ENCODE results near the gene CTU1.

The CTU1 gene

DNA sequence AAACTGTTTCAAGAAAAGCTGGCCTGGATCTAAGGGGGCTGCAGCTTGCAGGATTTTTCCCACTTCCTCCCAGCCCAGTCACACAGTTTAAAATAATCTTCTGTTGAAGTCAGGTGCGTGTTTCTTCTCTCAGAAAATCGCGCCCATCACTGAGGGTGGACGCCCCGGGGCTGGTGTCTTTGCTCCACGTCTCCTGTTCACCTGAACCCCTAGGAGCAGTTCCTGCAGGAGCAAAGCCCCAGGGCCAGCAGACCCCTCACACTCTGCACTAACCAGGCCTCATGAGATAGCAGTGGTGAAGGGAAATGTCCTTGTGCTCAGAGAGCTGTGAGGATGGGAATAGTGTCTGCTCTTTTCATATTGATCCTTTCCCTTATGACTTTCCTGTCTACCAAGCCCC, 33.0 kb upstream of the CTU1 start:
- no peaks in the 10 kb centered on the region for H3K79me1 ChIP-seq (replicated peaks; ENCODE audit: low read length, poor library complexity, severe bottlenecking)
- WGBS = 91% methylated on average over 6 of the region's 6 CpGs
- H3K27ac ChIP-seq (ENCODE audit: low read length, poor library complexity, severe bottlenecking) = no peak overlapping the region
- no peak for DNase-seq
- no peak overlapping the region for H2BK12ac ChIP-seq (ENCODE audit: low read length in 2 of 2)
- H3K4me2 ChIP-seq (ENCODE audit: low read length, poor library complexity, severe bottlenecking) = no peak overlapping the region
- H2BK120ac ChIP-seq (ENCODE audit: low read depth, low read length) = no peak overlapping the region
- no peak overlapping the region for H3K4me3 ChIP-seq (ENCODE audit: insufficient read depth in 1 of 2, low read depth in 1 of 2, low read length in 2 of 2)
- no peaks in the 10 kb centered on the region for H3K36me3 ChIP-seq (ENCODE audit: control insufficient read depth in 1 of 2, insufficient read depth in 2 of 2, low read depth in 1 of 2, low read length in 2 of 2)
- H4K91ac ChIP-seq (ENCODE audit: low read length) = peak overlapping the region; percentile 87
- H2AK5ac ChIP-seq (ENCODE audit: low read length, severe bottlenecking) = no peak overlapping the region
- no peak overlapping the region for H3K4ac ChIP-seq (ENCODE audit: low read depth in 1 of 2, low read length in 2 of 2)
- no peak overlapping the region for H2BK15ac ChIP-seq (ENCODE audit: low read depth, poor library complexity, severe bottlenecking)
- no peak overlapping the region for H3K9ac ChIP-seq (ENCODE audit: low read length)
- no peak overlapping the region for H3K14ac ChIP-seq (ENCODE audit: low read length in 2 of 2)
- H3K23ac ChIP-seq (ENCODE audit: low read length in 2 of 2) = no peak overlapping the region
- H3K9me3 ChIP-seq (ENCODE audit: control insufficient read depth, low read length) = no peaks in the 10 kb centered on the region
- H3K18ac ChIP-seq (ENCODE audit: low read depth in 1 of 2, low read length in 2 of 2) = no peak overlapping the region
- H3K27me3 ChIP-seq (ENCODE audit: control insufficient read depth in 1 of 2, insufficient read depth in 1 of 2, low read length in 2 of 2) = peaks cover 0 to 58% of the 10 kb centered on the region in 2 experiments
- no peaks in the 10 kb centered on the region for H3K4me1 ChIP-seq (ENCODE audit: control insufficient read depth, insufficient read depth, low read depth, low read length)
- H2BK5ac ChIP-seq (ENCODE audit: low read depth, low read length, poor library complexity, severe bottlenecking) = no peak overlapping the region
- H4K8ac ChIP-seq (ENCODE audit: low read length) = no peak overlapping the region
- no peak overlapping the region for H2AFZ ChIP-seq (ENCODE audit: low read depth, low read length)

DNA sequence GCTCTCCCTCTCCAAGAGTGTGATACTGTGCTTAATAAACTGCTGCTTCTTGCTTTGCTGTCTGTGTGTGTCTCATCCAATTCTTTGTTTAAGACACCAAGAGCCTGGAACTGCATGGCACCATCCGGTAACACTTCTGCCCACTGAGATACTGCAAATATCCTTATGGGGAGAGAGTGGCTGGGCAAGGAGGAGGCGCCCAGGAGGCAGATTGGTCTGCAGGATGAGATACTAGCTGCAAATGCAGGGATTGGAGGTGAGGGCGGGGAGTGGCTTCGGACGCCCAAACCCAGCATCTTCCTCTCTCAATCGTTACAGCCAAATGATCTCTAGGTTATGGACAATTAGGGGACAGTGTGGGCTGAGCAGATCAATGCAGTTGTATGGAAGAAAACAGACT, 32.2 kb upstream of the CTU1 start:
- no peak overlapping the region for H3K23ac ChIP-seq (ENCODE audit: low read length in 2 of 2)
- no peaks in the 10 kb centered on the region for H3K9me3 ChIP-seq (ENCODE audit: control insufficient read depth, low read length)
- H3K18ac ChIP-seq (ENCODE audit: low read depth in 1 of 2, low read length in 2 of 2) = peak overlapping the region in 1 of 2 experiments; percentile 29
- no peak overlapping the region for H2AK5ac ChIP-seq (ENCODE audit: low read length, severe bottlenecking)
- no peak for DNase-seq
- H4K8ac ChIP-seq (ENCODE audit: low read length) = no peak overlapping the region
- WGBS = 33% methylated on average over 1 of the region's 6 CpGs
- no peak overlapping the region for H3K4me3 ChIP-seq (ENCODE audit: insufficient read depth in 1 of 2, low read depth in 1 of 2, low read length in 2 of 2)
- no peak overlapping the region for H2BK5ac ChIP-seq (ENCODE audit: low read depth, low read length, poor library complexity, severe bottlenecking)
- H3K79me1 ChIP-seq (replicated peaks; ENCODE audit: low read length, poor library complexity, severe bottlenecking) = no peaks in the 10 kb centered on the region
- no peak overlapping the region for H2BK15ac ChIP-seq (ENCODE audit: low read depth, poor library complexity, severe bottlenecking)
- H3K4me2 ChIP-seq (ENCODE audit: low read length, poor library complexity, severe bottlenecking) = no peak overlapping the region
- H4K91ac ChIP-seq (ENCODE audit: low read length) = no peak overlapping the region
- H3K9ac ChIP-seq (ENCODE audit: low read length) = no peak overlapping the region
- no peak overlapping the region for H3K4ac ChIP-seq (ENCODE audit: low read depth in 1 of 2, low read length in 2 of 2)
- H3K14ac ChIP-seq (ENCODE audit: low read length in 2 of 2) = no peak overlapping the region
- H3K27me3 ChIP-seq (ENCODE audit: control insufficient read depth in 1 of 2, insufficient read depth in 1 of 2, low read length in 2 of 2) = peaks cover 0 to 54% of the 10 kb centered on the region in 2 experiments
- H2BK120ac ChIP-seq (ENCODE audit: low read depth, low read length) = no peak overlapping the region
- H2BK12ac ChIP-seq (ENCODE audit: low read length in 2 of 2) = no peak overlapping the region
- no peaks in the 10 kb centered on the region for H3K36me3 ChIP-seq (ENCODE audit: control insufficient read depth in 1 of 2, insufficient read depth in 2 of 2, low read depth in 1 of 2, low read length in 2 of 2)
- H2AFZ ChIP-seq (ENCODE audit: low read depth, low read length) = no peak overlapping the region
- H3K27ac ChIP-seq (ENCODE audit: low read length, poor library complexity, severe bottlenecking) = no peak overlapping the region
- H3K4me1 ChIP-seq (ENCODE audit: control insufficient read depth, insufficient read depth, low read depth, low read length) = no peaks in the 10 kb centered on the region

GRCh38 chr19:51139299-51140014, 31.2 kb upstream of the CTU1 start:
- no peak overlapping the region for H3K14ac ChIP-seq (ENCODE audit: low read length in 2 of 2)
- no peak overlapping the region for H3K23ac ChIP-seq (ENCODE audit: low read length in 2 of 2)
- H3K4me1 ChIP-seq (ENCODE audit: control insufficient read depth, insufficient read depth, low read depth, low read length) = no peaks in the 10 kb centered on the region
- H3K9me3 ChIP-seq (ENCODE audit: control insufficient read depth, low read length) = peaks cover 7% of the 10 kb centered on the region
- no peak overlapping the region for H3K4me3 ChIP-seq (ENCODE audit: insufficient read depth in 1 of 2, low read depth in 1 of 2, low read length in 2 of 2)
- H2AFZ ChIP-seq (ENCODE audit: low read depth, low read length) = no peak overlapping the region
- no peaks in the 10 kb centered on the region for H3K36me3 ChIP-seq (ENCODE audit: control insufficient read depth in 1 of 2, insufficient read depth in 2 of 2, low read depth in 1 of 2, low read length in 2 of 2)
- no peak overlapping the region for H3K4ac ChIP-seq (ENCODE audit: low read depth in 1 of 2, low read length in 2 of 2)
- DNase-seq = no peak
- no peak overlapping the region for H3K27ac ChIP-seq (ENCODE audit: low read length, poor library complexity, severe bottlenecking)
- H2BK12ac ChIP-seq (ENCODE audit: low read length in 2 of 2) = no peak overlapping the region
- H3K9ac ChIP-seq (ENCODE audit: low read length) = no peak overlapping the region
- H2BK5ac ChIP-seq (ENCODE audit: low read depth, low read length, poor library complexity, severe bottlenecking) = no peak overlapping the region
- no peak overlapping the region for H3K18ac ChIP-seq (ENCODE audit: low read depth in 1 of 2, low read length in 2 of 2)
- H2BK120ac ChIP-seq (ENCODE audit: low read depth, low read length) = no peak overlapping the region
- no peak overlapping the region for H2BK15ac ChIP-seq (ENCODE audit: low read depth, poor library complexity, severe bottlenecking)
- no peak overlapping the region for H4K91ac ChIP-seq (ENCODE audit: low read length)
- no peak overlapping the region for H2AK5ac ChIP-seq (ENCODE audit: low read length, severe bottlenecking)
- 77% methylated on average over 4 of the region's 4 CpGs for WGBS
- no peaks in the 10 kb centered on the region for H3K79me1 ChIP-seq (replicated peaks; ENCODE audit: low read length, poor library complexity, severe bottlenecking)
- peaks cover 0 to 45% of the 10 kb centered on the region in 2 experiments for H3K27me3 ChIP-seq (ENCODE audit: control insufficient read depth in 1 of 2, insufficient read depth in 1 of 2, low read length in 2 of 2)
- H4K8ac ChIP-seq (ENCODE audit: low read length) = no peak overlapping the region
- no peak overlapping the region for H3K4me2 ChIP-seq (ENCODE audit: low read length, poor library complexity, severe bottlenecking)

- H2BK5ac ChIP-seq (ENCODE audit: low read depth, low read length, poor library complexity, severe bottlenecking) = no peak overlapping the region
These were observed 30.4 kb upstream of the CTU1 start for GRCh38 chr19:51138549-51138979.

More at GRCh38 chr19:51138549-51138979, 30.4 kb upstream of the CTU1 start:
- H2AK5ac ChIP-seq (ENCODE audit: low read length, severe bottlenecking) = no peak overlapping the region
- no peak overlapping the region for H3K18ac ChIP-seq (ENCODE audit: low read depth in 1 of 2, low read length in 2 of 2)
- no peak overlapping the region for H3K23ac ChIP-seq (ENCODE audit: low read length in 2 of 2)
- no peak overlapping the region for H2BK15ac ChIP-seq (ENCODE audit: low read depth, poor library complexity, severe bottlenecking)
- H3K4me2 ChIP-seq (ENCODE audit: low read length, poor library complexity, severe bottlenecking) = no peak overlapping the region
- H3K9ac ChIP-seq (ENCODE audit: low read length) = no peak overlapping the region
- peak overlapping the region in 1 of 2 experiments; percentile 28 for H3K14ac ChIP-seq (ENCODE audit: low read length in 2 of 2)
- no peak overlapping the region for H3K4ac ChIP-seq (ENCODE audit: low read depth in 1 of 2, low read length in 2 of 2)
- 85% methylated on average over 4 of the region's 6 CpGs for WGBS
- H4K91ac ChIP-seq (ENCODE audit: low read length) = no peak overlapping the region
- no peak overlapping the region for H2AFZ ChIP-seq (ENCODE audit: low read depth, low read length)
- DNase-seq = no peak
- peak overlapping the region; percentile 28 for H4K8ac ChIP-seq (ENCODE audit: low read length)
- no peak overlapping the region for H2BK12ac ChIP-seq (ENCODE audit: low read length in 2 of 2)
- H3K79me1 ChIP-seq (replicated peaks; ENCODE audit: low read length, poor library complexity, severe bottlenecking) = no peaks in the 10 kb centered on the region
- H3K4me1 ChIP-seq (ENCODE audit: control insufficient read depth, insufficient read depth, low read depth, low read length) = no peaks in the 10 kb centered on the region
- H2BK120ac ChIP-seq (ENCODE audit: low read depth, low read length) = no peak overlapping the region
- H3K4me3 ChIP-seq (ENCODE audit: insufficient read depth in 1 of 2, low read depth in 1 of 2, low read length in 2 of 2) = no peak overlapping the region
- peaks cover 7% of the 10 kb centered on the region for H3K9me3 ChIP-seq (ENCODE audit: control insufficient read depth, low read length)
- H3K36me3 ChIP-seq (ENCODE audit: control insufficient read depth in 1 of 2, insufficient read depth in 2 of 2, low read depth in 1 of 2, low read length in 2 of 2) = no peaks in the 10 kb centered on the region
- H3K27me3 ChIP-seq (ENCODE audit: control insufficient read depth in 1 of 2, insufficient read depth in 1 of 2, low read length in 2 of 2) = peaks cover 0 to 42% of the 10 kb centered on the region in 2 experiments
- H3K27ac ChIP-seq (ENCODE audit: low read length, poor library complexity, severe bottlenecking) = no peak overlapping the region

Measured in mesenchymal stem cell (in vitro differentiated cells and primary cell).